ENCODE results near the gene TRRAP. TPM values are rescaled to one million over a fixed set of nuclear protein-coding genes. Genes with fewer than 3 reads are reported as not detected.

TRRAP gene
- total and polyA plus RNA-seq, 4 donors = 4.3 to 22.7 (median 10.1) TPM

- no peaks in the 10 kb centered on the region for H3K27me3 ChIP-seq (ENCODE audit: control insufficient read depth in 4 of 4, insufficient read depth in 4 of 4, low read length in 3 of 4)
- no peak overlapping the region for H3K27ac ChIP-seq (ENCODE audit: low read depth in 1 of 2, low read length in 2 of 2)
- H3K4me3 ChIP-seq (ENCODE audit: low read depth in 1 of 3, low read length in 3 of 3) = no peak overlapping the region
- TF ChIP-seq FOXA1 (IDR thresholded peaks at IDR 0.05) (no peak), MAX (IDR thresholded peaks at IDR 0.05) (no peak), GABPA (IDR thresholded peaks at IDR 0.05 in 1 of 2, conservative IDR thresholded peaks at IDR 0.05 in 1 of 2) (no peak), TAF1 (conservative IDR thresholded peaks at IDR 0.05) (no peak), NR2F2 (IDR thresholded peaks at IDR 0.05) (no peak), EGR1 (IDR thresholded peaks at IDR 0.05; ENCODE audit: low read depth in 2 of 2) (no peak), RXRA (IDR thresholded peaks at IDR 0.05) (no peak), SP1 (IDR thresholded peaks at IDR 0.05) (no peak), FOXA2 (IDR thresholded peaks at IDR 0.05) (no peak), JUND (IDR thresholded peaks at IDR 0.05) (no peak), HNF4A (conservative IDR thresholded peaks at IDR 0.05) (no peak), HNF4G (IDR thresholded peaks at IDR 0.05) (no peak), YY1 (IDR thresholded peaks at IDR 0.05) (no peak), RAD21 (IDR thresholded peaks at IDR 0.05) (no peak)
- TF ChIP-seq, protein P1, sequence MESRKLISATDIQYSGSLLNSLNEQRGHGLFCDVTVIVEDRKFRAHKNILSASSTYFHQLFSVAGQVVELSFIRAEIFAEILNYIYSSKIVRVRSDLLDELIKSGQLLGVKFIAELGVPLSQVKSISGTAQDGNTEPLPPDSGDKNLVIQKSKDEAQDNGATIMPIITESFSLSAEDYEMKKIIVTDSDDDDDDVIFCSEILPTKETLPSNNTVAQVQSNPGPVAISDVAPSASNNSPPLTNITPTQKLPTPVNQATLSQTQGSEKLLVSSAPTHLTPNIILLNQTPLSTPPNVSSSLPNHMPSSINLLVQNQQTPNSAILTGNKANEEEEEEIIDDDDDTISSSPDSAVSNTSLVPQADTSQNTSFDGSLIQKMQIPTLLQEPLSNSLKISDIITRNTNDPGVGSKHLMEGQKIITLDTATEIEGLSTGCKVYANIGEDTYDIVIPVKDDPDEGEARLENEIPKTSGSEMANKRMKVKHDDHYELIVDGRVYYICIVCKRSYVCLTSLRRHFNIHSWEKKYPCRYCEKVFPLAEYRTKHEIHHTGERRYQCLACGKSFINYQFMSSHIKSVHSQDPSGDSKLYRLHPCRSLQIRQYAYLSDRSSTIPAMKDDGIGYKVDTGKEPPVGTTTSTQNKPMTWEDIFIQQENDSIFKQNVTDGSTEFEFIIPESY (IDR thresholded peaks at IDR 0.05) = no peak
- TF ChIP-seq, protein P2, sequence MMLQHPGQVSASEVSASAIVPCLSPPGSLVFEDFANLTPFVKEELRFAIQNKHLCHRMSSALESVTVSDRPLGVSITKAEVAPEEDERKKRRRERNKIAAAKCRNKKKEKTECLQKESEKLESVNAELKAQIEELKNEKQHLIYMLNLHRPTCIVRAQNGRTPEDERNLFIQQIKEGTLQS (IDR thresholded peaks at IDR 0.05) = no peak
- TF ChIP-seq, protein P3, sequence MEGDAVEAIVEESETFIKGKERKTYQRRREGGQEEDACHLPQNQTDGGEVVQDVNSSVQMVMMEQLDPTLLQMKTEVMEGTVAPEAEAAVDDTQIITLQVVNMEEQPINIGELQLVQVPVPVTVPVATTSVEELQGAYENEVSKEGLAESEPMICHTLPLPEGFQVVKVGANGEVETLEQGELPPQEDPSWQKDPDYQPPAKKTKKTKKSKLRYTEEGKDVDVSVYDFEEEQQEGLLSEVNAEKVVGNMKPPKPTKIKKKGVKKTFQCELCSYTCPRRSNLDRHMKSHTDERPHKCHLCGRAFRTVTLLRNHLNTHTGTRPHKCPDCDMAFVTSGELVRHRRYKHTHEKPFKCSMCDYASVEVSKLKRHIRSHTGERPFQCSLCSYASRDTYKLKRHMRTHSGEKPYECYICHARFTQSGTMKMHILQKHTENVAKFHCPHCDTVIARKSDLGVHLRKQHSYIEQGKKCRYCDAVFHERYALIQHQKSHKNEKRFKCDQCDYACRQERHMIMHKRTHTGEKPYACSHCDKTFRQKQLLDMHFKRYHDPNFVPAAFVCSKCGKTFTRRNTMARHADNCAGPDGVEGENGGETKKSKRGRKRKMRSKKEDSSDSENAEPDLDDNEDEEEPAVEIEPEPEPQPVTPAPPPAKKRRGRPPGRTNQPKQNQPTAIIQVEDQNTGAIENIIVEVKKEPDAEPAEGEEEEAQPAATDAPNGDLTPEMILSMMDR (IDR thresholded peaks at IDR 0.05; ENCODE audit: low read depth, low read length, missing input control) = no peak
- peaks cover 15 to 58% (median 46%) of the 10 kb centered on the region in 4 donors for H3K36me3 ChIP-seq (ENCODE audit: control insufficient read depth in 4 of 4, insufficient read depth in 3 of 4, low read depth in 1 of 4, low read length in 3 of 4)
- H3K9ac ChIP-seq (ENCODE audit: low read depth in 1 of 2, low read length in 2 of 2) = no peak overlapping the region
- DNase-seq (ENCODE audit: low spot score) = no peak
- H3K9me3 ChIP-seq (ENCODE audit: control insufficient read depth in 4 of 4, low read length in 3 of 4) = no peaks in the 10 kb centered on the region
- H3K4me1 ChIP-seq (ENCODE audit: control insufficient read depth in 4 of 4, insufficient read depth in 4 of 4, low read length in 3 of 4) = no peaks in the 10 kb centered on the region
- whole genome bisulfite sequencing = 97% methylated on average over 25 of the region's 25 CpGs
These were observed 135.2 kb downstream of the TRRAP start for GRCh38 chr7:99013266-99014112.

DNA sequence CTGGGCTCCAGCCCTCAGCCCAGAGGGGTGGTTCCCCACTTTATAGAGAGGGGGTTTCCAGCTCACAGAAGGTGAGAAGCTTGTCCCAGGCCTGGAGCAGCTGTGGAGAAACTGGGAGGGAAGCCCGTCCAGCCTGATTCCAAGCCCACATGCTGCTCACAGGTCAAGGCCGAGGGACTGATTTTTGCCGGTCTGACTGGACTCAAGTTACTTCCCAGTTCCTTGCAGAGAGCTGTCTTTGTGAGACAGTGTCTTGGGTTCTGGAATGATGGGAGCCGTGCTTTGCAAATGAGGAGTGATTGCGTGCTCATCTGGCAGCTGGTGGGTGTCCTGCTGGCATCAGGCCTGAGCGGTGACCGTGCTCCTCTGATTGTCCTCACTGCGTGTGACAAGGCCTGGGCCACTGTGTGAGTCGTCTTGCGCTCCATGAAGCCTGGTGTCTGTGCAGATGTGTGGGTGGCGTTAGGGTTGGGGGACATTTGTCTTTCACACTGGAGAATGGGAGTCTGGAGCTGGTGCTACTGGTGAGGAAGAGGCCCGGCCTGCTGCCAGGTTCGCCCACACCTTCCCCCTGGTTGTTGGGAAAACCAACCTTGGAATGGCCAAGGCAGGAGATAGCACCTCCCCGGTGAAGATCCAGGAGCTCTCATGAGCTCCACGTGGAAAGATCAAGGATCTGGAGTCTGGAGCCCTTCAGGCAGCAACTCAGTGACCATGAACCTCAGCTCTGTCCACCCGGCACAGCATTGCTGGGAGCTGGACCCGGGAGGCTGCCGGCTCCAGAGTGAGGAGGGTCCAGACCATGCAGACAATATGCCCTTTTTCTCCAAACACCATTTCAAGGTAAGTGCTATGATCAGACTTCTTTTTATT is 136.0 kb downstream of the TRRAP start:
- Histone ChIP-seq H3K27me3 (ENCODE audit: control insufficient read depth in 4 of 4, insufficient read depth in 4 of 4, low read length in 3 of 4) (no peaks in the 10 kb centered on the region), H3K4me1 (ENCODE audit: control insufficient read depth in 4 of 4, insufficient read depth in 4 of 4, low read length in 3 of 4) (no peaks in the 10 kb centered on the region), H3K4me3 (ENCODE audit: low read depth in 1 of 3, low read length in 3 of 3) (no peak overlapping the region), H3K27ac (ENCODE audit: low read depth in 1 of 2, low read length in 2 of 2) (no peak overlapping the region), H3K9ac (ENCODE audit: low read depth in 1 of 2, low read length in 2 of 2) (no peak overlapping the region), H3K9me3 (ENCODE audit: control insufficient read depth in 4 of 4, low read length in 3 of 4) (no peaks in the 10 kb centered on the region), H3K36me3 (ENCODE audit: control insufficient read depth in 4 of 4, insufficient read depth in 3 of 4, low read depth in 1 of 4, low read length in 3 of 4) (peaks cover 10 to 50% (median 42%) of the 10 kb centered on the region in 4 donors)
- DNase-seq (ENCODE audit: low spot score) = no peak
- WGBS = 97% methylated on average over 18 of the region's 18 CpGs
- TF ChIP-seq MAX (IDR thresholded peaks at IDR 0.05) = no peak
- TF ChIP-seq, protein P4, sequence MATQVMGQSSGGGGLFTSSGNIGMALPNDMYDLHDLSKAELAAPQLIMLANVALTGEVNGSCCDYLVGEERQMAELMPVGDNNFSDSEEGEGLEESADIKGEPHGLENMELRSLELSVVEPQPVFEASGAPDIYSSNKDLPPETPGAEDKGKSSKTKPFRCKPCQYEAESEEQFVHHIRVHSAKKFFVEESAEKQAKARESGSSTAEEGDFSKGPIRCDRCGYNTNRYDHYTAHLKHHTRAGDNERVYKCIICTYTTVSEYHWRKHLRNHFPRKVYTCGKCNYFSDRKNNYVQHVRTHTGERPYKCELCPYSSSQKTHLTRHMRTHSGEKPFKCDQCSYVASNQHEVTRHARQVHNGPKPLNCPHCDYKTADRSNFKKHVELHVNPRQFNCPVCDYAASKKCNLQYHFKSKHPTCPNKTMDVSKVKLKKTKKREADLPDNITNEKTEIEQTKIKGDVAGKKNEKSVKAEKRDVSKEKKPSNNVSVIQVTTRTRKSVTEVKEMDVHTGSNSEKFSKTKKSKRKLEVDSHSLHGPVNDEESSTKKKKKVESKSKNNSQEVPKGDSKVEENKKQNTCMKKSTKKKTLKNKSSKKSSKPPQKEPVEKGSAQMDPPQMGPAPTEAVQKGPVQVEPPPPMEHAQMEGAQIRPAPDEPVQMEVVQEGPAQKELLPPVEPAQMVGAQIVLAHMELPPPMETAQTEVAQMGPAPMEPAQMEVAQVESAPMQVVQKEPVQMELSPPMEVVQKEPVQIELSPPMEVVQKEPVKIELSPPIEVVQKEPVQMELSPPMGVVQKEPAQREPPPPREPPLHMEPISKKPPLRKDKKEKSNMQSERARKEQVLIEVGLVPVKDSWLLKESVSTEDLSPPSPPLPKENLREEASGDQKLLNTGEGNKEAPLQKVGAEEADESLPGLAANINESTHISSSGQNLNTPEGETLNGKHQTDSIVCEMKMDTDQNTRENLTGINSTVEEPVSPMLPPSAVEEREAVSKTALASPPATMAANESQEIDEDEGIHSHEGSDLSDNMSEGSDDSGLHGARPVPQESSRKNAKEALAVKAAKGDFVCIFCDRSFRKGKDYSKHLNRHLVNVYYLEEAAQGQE (IDR thresholded peaks at IDR 0.05) = no peak
- TF ChIP-seq HNF4A (conservative IDR thresholded peaks at IDR 0.05) = no peak
- TF ChIP-seq, protein P1 (IDR thresholded peaks at IDR 0.05) = no peak
- no peak for TF ChIP-seq SP1 (IDR thresholded peaks at IDR 0.05)
- no peak for TF ChIP-seq TAF1 (conservative IDR thresholded peaks at IDR 0.05)
- TF ChIP-seq JUND (IDR thresholded peaks at IDR 0.05) = no peak
- TF ChIP-seq YY1 (IDR thresholded peaks at IDR 0.05) = no peak
- no peak for TF ChIP-seq EGR1 (IDR thresholded peaks at IDR 0.05; ENCODE audit: low read depth in 2 of 2)
- no peak for TF ChIP-seq GABPA (IDR thresholded peaks at IDR 0.05 in 1 of 2, conservative IDR thresholded peaks at IDR 0.05 in 1 of 2)
- no peak for TF ChIP-seq HNF4G (IDR thresholded peaks at IDR 0.05)
- no peak for TF ChIP-seq FOXA1 (IDR thresholded peaks at IDR 0.05)
